ENCODE data around the gene BTBD18.

Gene BTBD18

GRCh38 chr11:57792060-57792541, 40.5 kb upstream of the BTBD18 start:
- H3K9me2 ChIP-seq (replicated peaks; ENCODE audit: insufficient read depth, low read length) = no peaks in the 10 kb centered on the region
- no peak overlapping the region for H2AFZ ChIP-seq (ENCODE audit: low read depth, low read length, severe bottlenecking)
- no peaks in the 10 kb centered on the region for H3K36me3 ChIP-seq (ENCODE audit: low read length)
- no peaks in the 10 kb centered on the region for H3K27me3 ChIP-seq (ENCODE audit: low read length)
- H3K4me2 ChIP-seq (ENCODE audit: low read depth, low read length, poor library complexity, severe bottlenecking) = no peak overlapping the region
- no peak overlapping the region for H3K9ac ChIP-seq (ENCODE audit: low read length)
- H3K4me3 ChIP-seq (ENCODE audit: insufficient read depth, low read length, poor library complexity, severe bottlenecking) = no peak overlapping the region
- no peaks in the 10 kb centered on the region for H3K9me3 ChIP-seq (ENCODE audit: insufficient read depth, low read length)
- TF ChIP-seq EZH2phosphoT487 (conservative IDR thresholded peaks at IDR 0.05; ENCODE audit: low read length) = no peak
- no peak for TF ChIP-seq CTCF (IDR thresholded peaks at IDR 0.05; ENCODE audit: insufficient read depth, low read length, poor library complexity, severe bottlenecking)
- no peak overlapping the region for H3K27ac ChIP-seq (ENCODE audit: low read depth, low read length)
- H3F3A ChIP-seq (ENCODE audit: insufficient read depth) = no peaks in the 10 kb centered on the region
- H4K20me1 ChIP-seq (ENCODE audit: low read depth, low read length) = no peaks in the 10 kb centered on the region
- H3K79me2 ChIP-seq (ENCODE audit: insufficient read depth, low read length) = no peaks in the 10 kb centered on the region

- Histone ChIP-seq H3K9ac (ENCODE audit: low read length) (no peak overlapping the region), H3K4me2 (ENCODE audit: low read depth, low read length, poor library complexity, severe bottlenecking) (no peak overlapping the region), H4K20me1 (ENCODE audit: low read depth, low read length) (no peaks in the 10 kb centered on the region), H3K9me3 (ENCODE audit: insufficient read depth, low read length) (no peaks in the 10 kb centered on the region), H3K27ac (ENCODE audit: low read depth, low read length) (no peak overlapping the region), H3K4me3 (ENCODE audit: insufficient read depth, low read length, poor library complexity, severe bottlenecking) (no peak overlapping the region), H3K27me3 (ENCODE audit: low read length) (no peaks in the 10 kb centered on the region), H3K9me2 (replicated peaks; ENCODE audit: insufficient read depth, low read length) (no peaks in the 10 kb centered on the region), H3F3A (ENCODE audit: insufficient read depth) (no peaks in the 10 kb centered on the region), H2AFZ (ENCODE audit: low read depth, low read length, severe bottlenecking) (no peak overlapping the region), H3K79me2 (ENCODE audit: insufficient read depth, low read length) (no peaks in the 10 kb centered on the region), H3K36me3 (ENCODE audit: low read length) (no peaks in the 10 kb centered on the region)
- TF ChIP-seq CTCF (IDR thresholded peaks at IDR 0.05; ENCODE audit: insufficient read depth, low read length, poor library complexity, severe bottlenecking) (no peak), EZH2phosphoT487 (conservative IDR thresholded peaks at IDR 0.05; ENCODE audit: low read length) (no peak)
Observed at GRCh38 chr11:57791321-57792059, 39.9 kb upstream of the BTBD18 start.

- Histone ChIP-seq H3K36me3 (ENCODE audit: low read length) (no peaks in the 10 kb centered on the region), H3K4me3 (ENCODE audit: insufficient read depth, low read length, poor library complexity, severe bottlenecking) (no peak overlapping the region), H3K9me3 (ENCODE audit: insufficient read depth, low read length) (no peaks in the 10 kb centered on the region), H3K9me2 (replicated peaks; ENCODE audit: insufficient read depth, low read length) (no peaks in the 10 kb centered on the region), H2AFZ (ENCODE audit: low read depth, low read length, severe bottlenecking) (no peak overlapping the region), H3K27me3 (ENCODE audit: low read length) (no peaks in the 10 kb centered on the region), H3K4me2 (ENCODE audit: low read depth, low read length, poor library complexity, severe bottlenecking) (no peak overlapping the region), H4K20me1 (ENCODE audit: low read depth, low read length) (no peaks in the 10 kb centered on the region), H3K27ac (ENCODE audit: low read depth, low read length) (no peak overlapping the region), H3K9ac (ENCODE audit: low read length) (no peak overlapping the region), H3K79me2 (ENCODE audit: insufficient read depth, low read length) (no peaks in the 10 kb centered on the region), H3F3A (ENCODE audit: insufficient read depth) (no peaks in the 10 kb centered on the region)
- TF ChIP-seq CTCF (IDR thresholded peaks at IDR 0.05; ENCODE audit: insufficient read depth, low read length, poor library complexity, severe bottlenecking) (no peak), EZH2phosphoT487 (conservative IDR thresholded peaks at IDR 0.05; ENCODE audit: low read length) (no peak)
Observed at GRCh38 chr11:57788703-57789088, 37.1 kb upstream of the BTBD18 start.

Measured in SU-DHL-6 (cell line).